Brain microvascular endothelial cell (primary cell): Measurements from ENCODE around the gene ACTN1.
A peak's percentile ranks its signal among the peaks of the same experiment; 100 is the strongest.

Source experiments
- DNase-seq: peaks from one replicate; pipeline ENCODE4 v3.0.0-alpha.2; 2020
- H3K27ac ChIP-seq: fragments of 250-450 bp; sonication (Bioruptor Pico); 2 replicates; pipeline ENCODE4 v1.5.1; 2020; ENCODE audit warnings: mild to moderate bottlenecking, moderate library complexity
- H3K27me3 ChIP-seq: fragments of 250-450 bp; sonication (Bioruptor Pico); replicated peaks from 2 replicates; pipeline ENCODE4 v1.5.1; 2020; ENCODE audit warnings: mild to moderate bottlenecking
- H3K36me3 ChIP-seq: fragments of 250-450 bp; sonication (Bioruptor Pico); replicated peaks from 2 replicates; pipeline ENCODE4 v1.5.1; 2020; ENCODE audit warnings: mild to moderate bottlenecking
- H3K4me3 ChIP-seq: 2 replicates; pipeline ENCODE4 v1.5.1; 2011; ENCODE audit warnings: low read depth, mild to moderate bottlenecking, control low read depth, low read length, moderate library complexity
- in situ Hi-C: cut with HindIII; loops from 2 replicates; pipeline ENCODE4 v1.10.0; 2017; ENCODE audit warnings: low sequenced_read_pairs, low pct_ligation_motif_present
- TF ChIP-seq, protein P1 (sequence below): IDR thresholded peaks from 2 replicates; pipeline ENCODE4 v1.5.1; 2011; ENCODE audit warnings: low read depth, mild to moderate bottlenecking, moderate library complexity, low read length, control low read depth, inconsistent platforms; ENCODE audit errors: missing control alignments

Gene ACTN1

DNA sequence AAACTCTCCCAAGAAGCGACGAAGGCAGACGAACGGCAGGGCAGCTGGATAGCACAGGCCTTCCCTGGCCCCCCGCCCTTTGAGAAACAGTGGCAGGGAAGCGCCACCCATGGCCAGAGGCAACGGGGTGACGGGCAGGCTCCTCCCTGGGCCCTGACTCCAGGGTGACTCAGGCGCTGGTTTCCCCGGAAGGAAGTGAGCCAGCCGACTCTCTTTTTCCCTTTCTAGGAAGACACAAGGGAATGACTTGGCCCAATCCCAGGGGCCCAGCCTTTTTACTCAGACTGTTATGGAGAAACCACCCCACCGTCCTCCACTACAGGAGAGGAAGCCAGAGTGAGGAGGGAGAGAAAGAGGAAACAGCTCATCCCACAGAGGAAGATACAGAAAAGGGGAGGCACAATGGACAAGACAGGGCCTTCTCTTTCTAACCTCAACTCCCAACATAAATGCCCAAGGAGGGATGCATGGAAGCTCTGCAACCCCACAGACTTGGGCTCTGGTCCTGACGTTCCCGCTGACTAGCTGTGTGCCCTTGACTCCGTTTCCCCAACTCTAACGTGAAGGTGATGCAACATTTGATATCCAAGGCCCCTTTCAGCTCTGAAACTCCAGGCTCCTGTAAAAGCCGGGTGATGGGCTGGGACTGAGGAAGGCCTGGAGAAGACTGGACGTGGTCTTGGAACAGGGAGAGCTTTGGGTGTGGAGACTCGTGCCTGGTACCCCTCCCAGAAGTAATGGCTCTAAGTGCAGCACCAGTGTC, 27.9 kb downstream of the ACTN1 start:
- TF ChIP-seq, protein P1, sequence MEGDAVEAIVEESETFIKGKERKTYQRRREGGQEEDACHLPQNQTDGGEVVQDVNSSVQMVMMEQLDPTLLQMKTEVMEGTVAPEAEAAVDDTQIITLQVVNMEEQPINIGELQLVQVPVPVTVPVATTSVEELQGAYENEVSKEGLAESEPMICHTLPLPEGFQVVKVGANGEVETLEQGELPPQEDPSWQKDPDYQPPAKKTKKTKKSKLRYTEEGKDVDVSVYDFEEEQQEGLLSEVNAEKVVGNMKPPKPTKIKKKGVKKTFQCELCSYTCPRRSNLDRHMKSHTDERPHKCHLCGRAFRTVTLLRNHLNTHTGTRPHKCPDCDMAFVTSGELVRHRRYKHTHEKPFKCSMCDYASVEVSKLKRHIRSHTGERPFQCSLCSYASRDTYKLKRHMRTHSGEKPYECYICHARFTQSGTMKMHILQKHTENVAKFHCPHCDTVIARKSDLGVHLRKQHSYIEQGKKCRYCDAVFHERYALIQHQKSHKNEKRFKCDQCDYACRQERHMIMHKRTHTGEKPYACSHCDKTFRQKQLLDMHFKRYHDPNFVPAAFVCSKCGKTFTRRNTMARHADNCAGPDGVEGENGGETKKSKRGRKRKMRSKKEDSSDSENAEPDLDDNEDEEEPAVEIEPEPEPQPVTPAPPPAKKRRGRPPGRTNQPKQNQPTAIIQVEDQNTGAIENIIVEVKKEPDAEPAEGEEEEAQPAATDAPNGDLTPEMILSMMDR, result peak; percentile 4
- in situ Hi-C loops, result no loop called here
- H3K27me3 ChIP-seq, result no peaks in the 10 kb centered on the region
- peak; percentile 95 for DNase-seq
- H3K27ac ChIP-seq, result peak overlapping the region; percentile 93
- peaks cover 22% of the 10 kb centered on the region for H3K36me3 ChIP-seq
- H3K4me3 ChIP-seq, result no peak overlapping the region

DNA sequence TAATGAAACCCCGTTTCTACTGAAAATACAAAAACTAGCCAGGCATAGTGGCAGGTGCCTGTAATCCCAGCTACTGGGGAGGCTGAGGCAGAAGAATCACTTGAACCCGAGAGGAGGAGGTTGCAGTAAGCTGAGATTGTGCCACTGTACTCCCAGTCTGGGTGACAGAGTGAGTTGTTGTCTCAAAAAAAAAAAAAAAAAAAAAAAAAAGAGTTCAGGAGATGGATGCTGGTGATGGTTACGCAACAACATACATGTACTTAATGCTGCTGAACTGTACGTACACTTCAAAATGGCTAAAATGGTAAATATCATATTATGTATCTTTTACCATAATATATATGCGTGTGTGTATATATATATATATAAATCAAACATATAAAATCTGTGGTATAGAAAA, 29.0 kb downstream of the ACTN1 start:
- TF ChIP-seq, protein P1, result no peak
- Histone ChIP-seq H3K4me3 (no peak overlapping the region), H3K27ac (peak overlapping the region; percentile 93), H3K27me3 (no peaks in the 10 kb centered on the region), H3K36me3 (peaks cover 15% of the 10 kb centered on the region)
- in situ Hi-C loops, result no loop called here
- DNase-seq, result no peak

DNA sequence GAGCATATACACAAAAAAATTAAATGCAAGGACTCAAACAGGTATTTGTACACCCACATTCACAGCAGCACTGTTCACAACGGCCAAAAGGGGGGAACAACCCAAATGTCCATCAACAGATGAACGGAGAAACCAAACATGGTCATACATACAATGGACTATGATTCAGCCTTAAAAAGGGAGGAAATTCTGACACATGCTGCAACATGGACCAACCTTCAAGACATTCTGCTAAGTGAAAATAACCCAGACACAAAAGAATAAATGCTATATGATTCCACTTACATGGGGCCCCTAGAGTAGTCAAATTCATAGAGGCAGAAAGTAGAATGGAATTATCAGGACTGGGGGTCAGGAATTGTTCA, 29.5 kb downstream of the ACTN1 start:
- TF ChIP-seq, protein P1, result no peak
- H3K27ac ChIP-seq, result peak overlapping the region; percentile 93
- in situ Hi-C loops, result no loop called here
- H3K36me3 ChIP-seq, result peaks cover 13% of the 10 kb centered on the region
- no peak overlapping the region for H3K4me3 ChIP-seq
- H3K27me3 ChIP-seq, result no peaks in the 10 kb centered on the region
- no peak for DNase-seq

DNA sequence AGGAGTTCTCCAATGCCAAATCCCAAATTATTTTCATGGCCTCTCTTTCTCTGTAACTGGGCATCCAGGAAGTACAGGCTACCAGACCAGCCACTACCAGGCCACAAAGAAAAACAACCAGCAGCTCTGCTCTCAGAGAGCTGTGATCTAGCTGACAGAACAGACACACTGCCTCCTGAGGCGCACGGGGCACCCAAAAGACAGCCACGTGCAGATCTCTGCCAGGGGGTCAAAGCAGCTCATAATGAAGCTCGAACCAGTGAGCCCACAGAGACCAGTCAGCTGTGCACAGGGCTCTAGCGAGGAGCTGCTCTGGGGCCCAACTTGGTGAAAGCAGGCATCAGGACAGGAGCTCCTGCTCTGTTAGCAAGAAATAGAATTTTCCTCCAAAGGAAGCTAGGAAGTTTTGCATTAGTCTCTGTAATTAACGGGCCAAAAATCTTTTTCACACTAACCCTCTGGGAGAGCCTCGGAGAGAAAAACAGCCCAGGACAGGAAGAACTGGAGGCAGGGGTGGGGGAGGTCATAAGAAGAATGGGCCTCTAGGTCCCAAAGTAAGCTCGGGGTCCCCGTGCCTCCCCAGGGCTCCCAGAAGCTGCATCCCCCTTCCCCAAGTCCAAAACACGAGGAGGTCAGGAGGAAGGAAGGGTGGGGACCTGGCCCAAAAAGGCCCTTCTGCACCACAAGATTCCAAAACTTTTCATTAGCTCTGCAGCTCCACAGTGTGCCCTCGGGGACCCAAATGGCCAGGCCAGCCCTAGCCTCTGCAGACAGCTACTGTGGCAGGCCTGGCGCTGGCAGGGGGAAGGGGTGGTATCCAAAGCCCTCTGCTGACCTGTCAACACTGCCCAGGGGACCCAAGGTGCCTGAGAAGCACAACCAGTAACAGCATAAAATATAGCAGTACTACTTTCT, 30.2 kb downstream of the ACTN1 start:
- peaks cover 13% of the 10 kb centered on the region for H3K36me3 ChIP-seq
- no peak for DNase-seq

DNA sequence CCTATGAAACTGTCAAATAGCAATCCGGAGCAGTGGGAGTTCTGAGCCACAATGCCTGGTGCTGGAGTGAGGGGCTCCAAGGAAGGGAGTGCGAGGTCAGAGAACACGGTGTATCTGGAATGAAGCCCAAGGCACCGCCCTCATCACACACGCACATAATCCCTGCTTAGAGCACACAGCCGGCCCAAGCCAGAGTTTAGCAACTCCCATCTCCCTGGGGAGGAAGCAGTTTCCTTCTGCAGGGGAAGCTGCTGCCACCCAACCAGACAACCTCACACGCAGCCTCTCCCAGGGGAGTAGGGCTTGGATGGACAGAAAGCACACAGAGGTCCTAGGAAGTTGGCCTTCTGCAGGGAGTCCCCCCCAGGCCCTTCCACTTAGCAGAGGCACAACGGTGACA, 31.3 kb downstream of the ACTN1 start:
- in situ Hi-C loops, result no loop called here
- Histone ChIP-seq H3K27me3 (no peaks in the 10 kb centered on the region), H3K27ac (peak overlapping the region; percentile 93), H3K36me3 (peaks cover 22% of the 10 kb centered on the region), H3K4me3 (no peak overlapping the region)
- DNase-seq, result peak; percentile 77
- TF ChIP-seq, protein P1, result no peak

More for the DNA sequence above, 30.2 kb downstream of the ACTN1 start:
- Histone ChIP-seq H3K27ac (peak overlapping the region; percentile 93), H3K4me3 (no peak overlapping the region), H3K27me3 (no peaks in the 10 kb centered on the region)
- in situ Hi-C loops, result no loop called here
- TF ChIP-seq, protein P1, result no peak
